Esophagus squamous epithelium (tissue), 5 donors: Measurements from ENCODE around the gene AFG3L2. TPM values are rescaled to one million over a fixed set of nuclear protein-coding genes. Genes with fewer than 3 reads are reported as not detected.

ENCODE experiments used
- DNase-seq: peaks from one replicate; lab custom pipeline; 2025; lab: John Stamatoyannopoulos, UW
- H3K27ac ChIP-seq, 4 donors: fragments of 200-600 bp; sonication (generic); one replicate each; pipeline ENCODE4 v1.5.1; 2016 to 2019; ENCODE audit warnings: mild to moderate bottlenecking in 1 of 4
- H3K27me3 ChIP-seq, 4 donors: fragments of 200-600 bp; sonication (generic); 1 replicate in 3 of 4; 2 replicates in 1 of 4; pipeline versions ENCODE4 v1.5.1 to v1.6.0; 2017 to 2021; ENCODE audit warnings: antibody characterized with exemption in 1 of 4
- H3K36me3 ChIP-seq, 3 donors: fragments of 200-600 bp; sonication (generic); one replicate each; pipeline ENCODE4 v1.5.1; 2016 to 2019
- H3K4me1 ChIP-seq, 3 donors: fragments of 200-600 bp; sonication (generic); one replicate each; pipeline ENCODE4 v1.5.1; 2017 to 2019
- H3K4me3 ChIP-seq, 4 donors: fragments of 200-600 bp; sonication (generic); 1 replicate in 3 of 4; 2 replicates in 1 of 4; pipeline ENCODE4 v1.5.1; 2016 to 2019; ENCODE audit warnings: mild to moderate bottlenecking in 2 of 4, moderate library complexity in 1 of 4
- H3K9me3 ChIP-seq, 3 donors: fragments of 200-600 bp; sonication (generic); one replicate each; pipeline ENCODE4 v1.5.1; 2016 to 2019
- CTCF ChIP-seq, 6 experiments: fragments of 450-650 bp in 4 of 6; fragments of 200-600 bp in 2 of 6; sonication (generic) in 2 of 6; IDR thresholded peaks; one replicate each; pipeline ENCODE4 v1.5.1; 2016 to 2019; ENCODE audit warnings: antibody characterized with exemption in 6 of 6, mild to moderate bottlenecking in 4 of 6, moderate library complexity in 4 of 6
- POLR2A ChIP-seq, 4 donors: fragments of 450-650 bp; IDR thresholded peaks; one replicate each; pipeline ENCODE4 v1.6.1; 2017; ENCODE audit warnings: antibody characterized with exemption in 4 of 4, mild to moderate bottlenecking in 4 of 4, moderate library complexity in 3 of 4
- WGBS, 2 donors: methylation state at CpG; one replicate each; pipeline ENCODE4 v1.1.5; 2018; 5-methylcytosine and 5-hydroxymethylcytosine counted together
- intact Hi-C: fragments of 100-400 bp; cut with DNase I; formaldehyde crosslinking; loops from one replicate; pipeline ENCODE4 v1.15.0; 2022
- total RNA-seq, 4 donors: library from RNA; depleted of rRNA; stranded (reverse); fragments of >200 nt; gene quantifications; one replicate each; pipeline ENCODE4 v1.1.0, GENCODE V29; 2016
- donor health status: DM: yes; HTN: yes; CAD: no.

AFG3L2 gene
- total RNA-seq, 4 donors from 2014 or later, result 41.5 to 62.9 (median 58.1) TPM

DNA sequence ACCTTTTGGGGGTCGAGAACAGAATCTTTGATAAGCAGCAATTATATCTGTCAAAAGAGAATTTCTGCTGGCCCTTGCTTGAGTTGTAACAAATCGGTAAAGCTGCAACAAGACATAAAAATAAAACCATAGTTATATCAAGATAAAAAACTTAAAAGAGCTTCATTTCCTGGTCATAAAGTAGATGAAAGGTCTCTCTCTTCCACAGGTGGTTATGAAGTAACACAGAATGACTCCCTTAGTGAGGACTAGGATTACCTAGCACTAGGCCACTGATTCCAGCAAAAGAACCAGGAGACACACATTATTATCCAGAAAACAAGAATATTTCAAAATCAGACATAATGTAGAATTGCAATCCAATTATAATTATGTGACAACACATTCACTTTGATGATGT is 5.4 kb downstream of the AFG3L2 start:
- Histone ChIP-seq H3K36me3 (peaks cover 0 to 38% (median 11%) of the 10 kb centered on the region in 3 donors), H3K9me3 (no peaks in the 10 kb centered on the region), H3K27ac (no peak overlapping the region), H3K27me3 (no peaks in the 10 kb centered on the region), H3K4me1 (peaks cover 13 to 46% (median 21%) of the 10 kb centered on the region in 3 donors), H3K4me3 (no peak overlapping the region)
- 72 to 85% methylated on average over 2 of the region's 2 CpGs for WGBS, 2 donors
- DNase-seq, result no peak
- no peak for TF ChIP-seq POLR2A (IDR thresholded peaks at IDR 0.05)
- no peak for TF ChIP-seq CTCF (IDR thresholded peaks at IDR 0.05)
- intact Hi-C loops, result no loop called here

DNA sequence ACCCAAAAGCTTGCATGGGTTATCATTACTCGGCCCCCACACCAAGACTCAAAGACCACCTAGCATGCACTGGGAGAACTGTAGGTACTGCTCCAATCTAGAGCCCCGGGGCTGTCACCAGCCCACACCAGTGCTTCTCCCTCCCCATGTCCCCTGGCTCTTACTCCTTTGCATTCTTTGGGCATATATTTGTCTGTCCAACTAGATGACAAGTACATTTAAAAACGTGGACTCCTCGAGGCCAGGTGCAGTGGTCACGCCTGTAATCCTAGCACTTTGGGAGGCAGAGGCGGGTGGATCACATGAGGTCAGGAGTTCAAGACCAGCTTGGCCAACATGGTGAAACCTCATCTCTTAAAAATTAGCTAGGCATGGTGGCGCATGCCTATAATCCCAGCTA is 7.8 kb downstream of the AFG3L2 start:
- intact Hi-C loops, result no loop called here
- H3K36me3 ChIP-seq, result peaks cover 4 to 62% (median 15%) of the 10 kb centered on the region in 3 donors

DNA sequence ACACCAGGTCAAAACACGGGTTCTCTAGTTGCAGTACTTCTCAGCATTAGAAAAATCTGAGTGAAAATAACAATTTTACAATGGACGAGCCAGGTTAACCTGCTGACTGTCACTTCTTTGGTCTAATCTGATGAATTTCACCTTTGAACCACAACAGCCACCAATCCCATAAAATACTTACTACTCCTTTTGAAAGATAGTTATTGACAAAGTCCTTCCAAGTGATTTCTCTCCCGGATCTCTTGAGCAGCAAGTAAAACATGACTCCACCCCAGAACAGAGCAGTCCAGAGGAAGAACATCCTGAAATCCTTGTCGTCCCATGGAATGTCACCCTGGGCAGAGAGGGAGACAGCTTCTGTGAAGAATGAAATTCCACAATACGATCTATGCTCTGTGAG is 10.2 kb downstream of the AFG3L2 start:
- H3K36me3 ChIP-seq, result peaks cover 4 to 86% (median 17%) of the 10 kb centered on the region in 3 donors
- 83 to 88% methylated on average over 5 of the region's 5 CpGs for WGBS, 2 donors

More for the DNA sequence above, 7.8 kb downstream of the AFG3L2 start:
- H3K4me1 ChIP-seq, result peaks cover 0 to 22% (median 7%) of the 10 kb centered on the region in 3 donors
- H3K9me3 ChIP-seq, result no peaks in the 10 kb centered on the region
- no peaks in the 10 kb centered on the region for H3K27me3 ChIP-seq
- no peak overlapping the region for H3K27ac ChIP-seq
- no peak for TF ChIP-seq CTCF (IDR thresholded peaks at IDR 0.05)
- TF ChIP-seq POLR2A (IDR thresholded peaks at IDR 0.05), result no peak
- WGBS, 2 donors, result 81 to 88% methylated on average over 3 to 5 of the region's 7 CpGs
- no peak overlapping the region for H3K4me3 ChIP-seq
- no peak for DNase-seq

DNA sequence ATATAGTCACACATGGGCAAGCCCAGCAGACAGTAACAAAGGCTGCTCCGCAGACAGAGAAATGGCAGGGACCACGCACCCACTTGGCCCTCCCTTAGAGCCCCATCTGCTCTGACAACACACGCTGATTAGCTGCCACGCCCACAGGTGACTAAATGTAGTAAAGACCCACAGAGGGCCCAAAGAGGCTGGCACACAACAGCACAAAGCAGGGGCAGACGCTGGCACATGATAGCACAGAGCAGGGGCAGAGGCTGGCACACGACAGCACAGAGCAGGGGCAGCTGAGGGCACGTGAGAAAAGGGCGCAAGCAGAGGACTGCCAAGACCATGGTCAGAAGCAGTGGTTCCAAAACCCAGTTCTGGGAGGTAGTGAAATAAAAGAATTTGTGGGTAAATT is 10.6 kb downstream of the AFG3L2 start:
- Histone ChIP-seq H3K27me3 (no peaks in the 10 kb centered on the region), H3K27ac (no peak overlapping the region), H3K36me3 (peaks cover 4 to 90% (median 18%) of the 10 kb centered on the region in 3 donors), H3K4me1 (no peaks in the 10 kb centered on the region), H3K4me3 (no peak overlapping the region), H3K9me3 (no peaks in the 10 kb centered on the region)
- DNase-seq, result no peak
- TF ChIP-seq POLR2A (IDR thresholded peaks at IDR 0.05), result no peak
- intact Hi-C loops, result no loop called here
- WGBS, 2 donors, result 83 to 98% methylated on average over 4 to 8 of the region's 8 CpGs

More for the DNA sequence above, 10.2 kb downstream of the AFG3L2 start:
- DNase-seq, result no peak
- Histone ChIP-seq H3K4me1 (peaks cover 0 to 2% (median 0%) of the 10 kb centered on the region in 3 donors), H3K4me3 (no peak overlapping the region), H3K27me3 (no peaks in the 10 kb centered on the region), H3K27ac (no peak overlapping the region), H3K9me3 (no peaks in the 10 kb centered on the region)
- intact Hi-C loops, result no loop called here
- TF ChIP-seq POLR2A (IDR thresholded peaks at IDR 0.05) (no peak), CTCF (IDR thresholded peaks at IDR 0.05) (no peak)

- Histone ChIP-seq H3K4me1 (no peaks in the 10 kb centered on the region), H3K9me3 (no peaks in the 10 kb centered on the region), H3K27me3 (no peaks in the 10 kb centered on the region), H3K27ac (no peak overlapping the region), H3K4me3 (no peak overlapping the region), H3K36me3 (peaks cover 10 to 99% (median 35%) of the 10 kb centered on the region in 3 donors)
- 79 to 83% methylated on average over 9 to 10 of the region's 11 CpGs for WGBS, 2 donors
- no peak for TF ChIP-seq CTCF (IDR thresholded peaks at IDR 0.05)
- no peak for TF ChIP-seq POLR2A (IDR thresholded peaks at IDR 0.05)
- DNase-seq, result no peak
- intact Hi-C loops, result no loop called here
Observed at GRCh38 chr18:12362473-12363174, 14.4 kb downstream of the AFG3L2 start.
